Mesenteric fat pad (tissue), 1 donor: Measurements from ENCODE around the gene B4GALNT3. TPM values are rescaled to one million over a fixed set of nuclear protein-coding genes. Genes with fewer than 3 reads are reported as not detected.
A peak's percentile ranks its signal among the peaks of the same experiment; 100 is the strongest.

Experiments used
- DNase-seq: peaks from one replicate; pipeline ENCODE4 v3.0.0-alpha.2; 2020; ENCODE audit warnings: low spot score
- total RNA-seq: library from RNA; stranded (reverse); fragmentation: NEBNext Ultra II Directional; extraction: Animal tissue kit (Norgen Biotek cat#: 25700); gene quantifications from one replicate; pipeline ENCODE4 v1.2.1, GENCODE V29; 2021
- donor health status: DM: yes; HTN: yes; CAD: no.

The B4GALNT3 gene
- total RNA-seq, 1 donor from 2014 or later: 0.61 TPM

DNA sequence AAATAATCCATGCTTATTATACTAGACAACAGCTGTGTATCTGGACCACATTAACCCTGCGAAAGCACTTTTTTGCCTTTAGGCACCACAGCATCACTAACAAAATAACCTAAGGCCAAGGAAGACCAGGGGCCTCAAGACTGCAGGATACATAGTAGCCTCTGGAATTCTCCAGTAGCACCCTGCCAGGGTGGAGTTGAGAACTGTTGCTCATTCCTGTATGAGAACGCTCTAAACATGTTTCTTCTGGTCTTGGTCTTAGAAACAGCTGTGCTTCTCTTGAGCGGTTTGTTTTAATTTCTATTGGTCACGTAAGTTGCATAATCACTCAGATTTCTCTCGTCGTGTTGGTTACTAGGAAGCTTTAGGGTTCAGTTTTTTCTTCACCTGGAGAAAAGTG lies 7.9 kb downstream of the B4GALNT3 start:
- no peak for DNase-seq

DNA sequence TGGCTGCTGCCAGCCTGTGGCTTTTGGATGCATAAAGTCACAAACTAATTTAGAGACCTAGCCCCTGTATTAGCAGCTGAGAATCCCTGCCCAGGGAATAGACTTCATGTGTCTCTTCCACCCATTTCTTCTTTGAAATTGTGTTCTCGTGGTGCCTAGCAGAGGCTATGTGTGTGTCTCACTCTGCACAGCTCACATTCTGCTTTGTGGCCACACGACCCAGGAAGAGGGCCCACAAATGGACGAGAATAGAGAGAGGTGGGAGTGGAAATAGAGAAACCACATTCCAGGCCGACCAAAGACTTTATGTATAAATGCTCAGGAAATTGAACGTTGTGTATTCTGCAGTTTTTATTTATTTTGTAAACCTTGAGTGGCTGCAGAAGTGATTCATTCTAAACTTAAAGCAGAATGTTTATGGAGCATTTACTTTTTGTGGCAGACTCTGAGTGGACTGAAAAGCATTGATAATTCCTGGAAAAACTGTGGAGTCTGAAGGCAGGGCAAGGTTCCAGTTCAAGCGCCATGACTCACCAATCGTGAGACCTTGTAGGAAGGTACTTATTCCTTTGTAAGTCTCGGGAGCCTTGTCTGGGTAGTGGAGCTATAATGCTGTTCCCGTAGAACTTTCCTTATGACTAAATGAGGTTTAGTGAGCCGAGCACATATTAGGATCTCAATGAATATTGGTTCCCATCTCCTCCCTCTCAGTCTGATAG lies 9.1 kb downstream of the B4GALNT3 start:
- no peak for DNase-seq

GRCh38 chr12:470133-470532 lies 10.4 kb downstream of the B4GALNT3 start:
- no peak for DNase-seq

DNA sequence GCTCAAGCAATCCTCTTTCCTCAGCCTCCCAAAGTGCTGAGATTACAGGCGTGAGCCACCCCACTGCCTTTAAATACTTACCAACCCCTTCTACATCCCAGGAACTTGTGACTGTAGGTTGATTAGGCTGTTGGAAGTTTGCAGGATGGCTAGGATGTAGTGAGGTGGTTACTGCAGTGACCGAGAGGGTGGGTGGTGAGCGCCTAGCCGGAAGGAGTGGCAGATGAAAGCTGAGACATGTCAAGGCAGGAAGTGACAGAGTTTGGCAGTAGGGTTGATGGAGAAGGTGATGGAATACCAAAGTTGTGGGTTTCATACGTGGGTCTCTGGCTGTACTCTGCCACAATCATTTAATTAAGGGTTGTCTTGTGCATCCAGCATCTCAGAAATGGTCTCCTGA lies 13.5 kb downstream of the B4GALNT3 start:
- DNase-seq: no peak

GRCh38 chr12:473863-474577 lies 14.3 kb downstream of the B4GALNT3 start:
- no peak for DNase-seq

DNA sequence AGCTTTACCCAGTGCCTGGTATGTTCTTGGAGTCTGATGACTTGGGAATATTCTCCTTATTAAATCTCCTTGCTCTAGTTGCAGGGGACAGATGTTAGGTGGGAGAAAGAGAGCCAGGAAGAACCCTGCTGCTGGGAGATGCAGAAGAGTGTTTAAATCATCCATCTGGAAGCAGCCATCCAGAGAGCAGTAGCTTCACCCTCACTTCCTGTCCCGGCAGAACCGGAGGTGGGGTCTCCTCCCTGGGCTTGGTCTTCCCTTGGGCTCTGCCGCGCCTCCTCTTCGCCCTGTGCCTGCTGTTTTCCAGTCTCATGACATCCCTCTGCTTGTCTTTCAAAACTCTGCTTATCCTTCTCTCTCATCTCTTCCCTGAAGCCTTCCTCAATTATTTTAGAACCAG lies 15.5 kb downstream of the B4GALNT3 start:
- no peak for DNase-seq

- no peak for DNase-seq
These were observed 19.4 kb downstream of the B4GALNT3 start for GRCh38 chr12:479161-479560.

DNA sequence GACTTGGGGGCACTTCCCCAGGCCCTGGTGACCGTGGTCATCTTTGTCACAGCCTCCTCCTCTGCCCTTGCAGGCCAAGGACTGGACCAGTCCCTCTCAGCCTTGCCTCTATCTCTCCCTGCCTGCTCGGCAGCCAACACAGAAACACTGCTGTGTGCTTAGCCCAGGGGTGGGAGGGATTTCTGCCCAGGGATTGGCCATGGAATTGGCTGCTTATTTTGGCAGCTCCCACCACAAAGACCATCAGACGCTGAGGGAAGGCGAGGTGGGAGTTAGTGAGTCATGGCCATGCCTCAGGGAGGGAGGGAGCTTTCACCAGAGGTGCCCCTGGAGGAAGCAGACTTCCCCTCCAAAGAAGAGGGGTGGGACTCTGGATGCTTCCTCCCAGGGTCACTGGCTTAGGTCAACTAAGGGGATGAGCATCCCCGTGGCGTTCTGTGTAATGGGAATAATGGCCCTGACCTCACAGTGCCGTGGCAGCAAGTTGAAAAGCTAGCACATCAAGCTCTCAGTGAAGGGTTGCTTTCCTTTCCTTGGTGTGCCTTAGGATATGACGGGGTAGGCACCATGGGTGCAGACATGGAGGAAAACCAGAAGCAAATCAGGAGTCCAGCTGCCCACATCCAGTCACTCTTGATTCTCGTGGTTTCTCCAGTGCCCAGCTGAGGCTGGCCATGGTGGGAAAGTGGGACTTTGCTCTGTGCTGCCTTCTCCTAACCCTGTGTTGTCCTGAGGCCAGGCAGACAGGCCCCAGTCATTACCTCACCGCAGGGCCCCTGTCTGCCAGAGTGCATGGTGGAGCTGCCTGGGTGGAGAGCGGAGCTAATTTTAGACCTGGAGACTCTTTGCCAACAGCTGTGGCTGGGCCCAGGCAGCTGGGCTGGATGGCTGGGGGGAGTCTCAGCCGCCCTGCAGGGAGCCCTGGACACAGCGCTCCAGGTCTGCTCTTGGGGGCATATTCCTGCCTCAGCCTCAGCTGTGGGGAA lies 21.4 kb downstream of the B4GALNT3 start:
- DNase-seq: peak; percentile 67

DNA sequence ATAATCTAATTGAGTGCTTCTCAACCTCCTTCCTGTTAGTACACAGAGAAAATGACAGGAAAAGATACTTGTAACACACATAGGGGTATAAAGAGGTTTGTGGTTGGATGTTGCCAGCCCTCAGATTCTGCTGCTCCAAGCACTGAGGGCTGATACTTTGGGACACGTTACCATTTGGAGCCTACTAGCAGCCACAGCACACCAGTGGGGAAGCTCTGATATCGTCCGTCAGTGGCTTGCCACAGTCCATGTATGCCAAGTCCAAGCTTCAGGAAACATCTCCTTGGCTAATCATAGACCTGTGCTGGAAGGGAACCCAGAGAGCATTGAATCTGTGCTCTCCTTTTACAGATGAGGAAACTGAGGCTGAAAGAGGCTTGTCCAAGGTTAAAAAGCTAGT lies 22.3 kb downstream of the B4GALNT3 start:
- no peak for DNase-seq

DNA sequence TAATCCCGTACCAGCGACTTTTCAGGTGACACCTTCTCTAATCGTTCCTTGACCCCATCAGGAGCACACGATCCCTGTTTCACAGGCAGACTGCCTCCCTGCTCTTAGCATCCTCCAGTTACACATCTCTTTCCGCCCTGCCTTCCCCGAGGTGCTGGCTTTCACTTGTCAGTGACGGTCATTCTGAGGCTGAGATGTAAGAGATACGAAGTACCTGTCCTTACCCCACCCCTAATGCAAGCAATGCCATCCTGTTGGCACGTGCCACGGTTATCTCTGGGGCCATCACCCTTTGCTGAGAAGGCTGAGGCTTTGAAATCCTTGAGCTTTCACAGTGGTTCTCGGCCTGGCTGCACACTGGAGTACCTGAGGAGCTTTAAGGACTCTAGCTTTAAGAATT lies 24.4 kb downstream of the B4GALNT3 start:
- DNase-seq: peak; percentile 65

DNA sequence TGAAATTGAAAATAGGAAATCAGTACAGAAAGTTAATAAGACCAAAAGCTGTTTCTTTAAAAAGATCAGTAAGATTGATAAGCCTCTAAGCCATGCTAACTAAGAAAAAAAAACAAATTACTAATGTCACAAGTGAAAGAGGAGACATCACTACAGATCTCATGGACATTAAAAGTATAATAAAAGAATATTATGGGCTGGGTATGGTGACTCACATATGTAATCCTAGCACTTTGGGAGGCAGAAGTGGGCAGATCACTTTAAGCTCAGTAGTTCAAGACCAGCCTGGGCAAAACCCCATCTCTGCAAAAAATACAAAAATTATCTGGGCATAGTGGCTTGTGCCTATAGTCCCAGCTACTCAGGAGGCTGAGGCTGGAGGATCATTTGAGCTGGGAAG lies 30.5 kb downstream of the B4GALNT3 start:
- no peak for DNase-seq

- DNase-seq: peak; percentile 51
These were observed 35.7 kb downstream of the B4GALNT3 start for GRCh38 chr12:495466-495865.

DNA sequence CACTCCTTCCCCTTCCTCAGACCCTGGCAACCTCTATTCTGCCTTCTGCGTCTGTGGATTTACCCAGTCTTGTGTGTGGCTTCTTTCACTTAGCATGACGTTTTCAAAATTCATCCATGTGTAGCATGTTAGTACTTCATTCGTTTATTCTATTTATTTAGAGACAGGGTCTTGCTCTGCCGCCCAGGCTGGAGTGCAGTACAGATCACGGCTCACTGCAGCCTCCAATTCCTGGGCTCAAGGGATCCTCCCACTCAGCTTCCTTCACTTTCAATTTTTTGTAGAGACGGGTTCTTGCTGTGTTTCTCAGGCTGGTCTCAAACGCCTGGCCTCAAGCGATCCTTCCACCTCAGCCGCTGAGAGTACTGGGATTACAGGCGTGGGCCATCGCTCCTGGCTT lies 37.0 kb downstream of the B4GALNT3 start:
- no peak for DNase-seq

DNA sequence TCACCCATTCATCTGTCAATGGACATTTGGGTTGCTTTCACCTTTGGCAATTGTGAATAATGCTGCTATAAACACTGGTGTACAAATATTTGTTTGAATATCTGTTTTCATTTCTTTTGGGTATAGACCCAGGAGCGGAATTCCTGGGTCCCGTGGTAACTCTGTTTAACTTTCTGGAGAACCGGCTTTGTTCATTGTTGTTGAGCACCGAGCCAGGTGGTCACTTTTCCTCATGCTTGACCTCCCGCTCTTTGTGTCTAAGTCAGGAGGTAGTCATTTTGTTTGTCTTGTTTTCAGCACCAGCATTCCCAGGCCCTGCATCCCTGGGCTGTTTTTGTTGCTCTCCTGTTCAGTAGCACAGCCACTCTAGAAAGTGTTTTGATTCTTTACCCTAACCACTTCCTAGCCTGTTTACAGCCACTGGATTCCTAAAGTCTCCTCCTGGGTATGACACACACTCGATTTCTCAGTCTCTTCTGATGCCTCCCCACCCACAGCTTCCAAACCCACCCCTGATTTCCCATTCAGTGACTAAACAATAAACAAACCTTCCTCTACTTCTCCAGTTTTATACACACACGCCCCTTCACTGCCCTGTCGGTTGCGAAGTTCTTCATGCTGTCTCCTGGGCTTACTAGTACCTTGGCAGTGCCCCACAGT lies 37.9 kb downstream of the B4GALNT3 start:
- DNase-seq: peak; percentile 60

- no peak for DNase-seq
These were observed 40.2 kb downstream of the B4GALNT3 start for GRCh38 chr12:499837-500458.

GRCh38 chr12:501722-502447 lies 42.1 kb downstream of the B4GALNT3 start:
- peak; percentile 77 for DNase-seq

GRCh38 chr12:503111-503761 lies 43.5 kb downstream of the B4GALNT3 start:
- DNase-seq: peak; percentile 53

DNA sequence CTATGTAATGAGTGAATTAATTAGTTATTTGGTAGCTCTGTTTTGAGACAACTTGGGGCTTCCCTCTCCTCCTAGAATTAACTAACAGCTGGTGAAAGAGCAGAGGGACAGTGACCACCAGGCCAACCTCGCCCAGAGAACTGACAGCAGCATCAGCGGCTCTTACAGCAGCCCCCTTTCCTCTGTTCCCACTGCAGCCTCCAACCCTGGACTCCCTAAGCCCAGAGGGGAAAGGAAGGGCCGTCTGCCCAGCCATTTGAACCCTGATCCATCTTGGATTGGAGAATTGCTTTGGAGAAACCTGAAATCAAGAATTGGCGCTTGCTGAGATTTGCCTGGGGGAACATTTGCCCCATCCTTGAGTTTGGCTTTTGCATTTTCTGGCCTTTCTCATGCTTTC lies 45.5 kb downstream of the B4GALNT3 start:
- DNase-seq: peak; percentile 77

DNA sequence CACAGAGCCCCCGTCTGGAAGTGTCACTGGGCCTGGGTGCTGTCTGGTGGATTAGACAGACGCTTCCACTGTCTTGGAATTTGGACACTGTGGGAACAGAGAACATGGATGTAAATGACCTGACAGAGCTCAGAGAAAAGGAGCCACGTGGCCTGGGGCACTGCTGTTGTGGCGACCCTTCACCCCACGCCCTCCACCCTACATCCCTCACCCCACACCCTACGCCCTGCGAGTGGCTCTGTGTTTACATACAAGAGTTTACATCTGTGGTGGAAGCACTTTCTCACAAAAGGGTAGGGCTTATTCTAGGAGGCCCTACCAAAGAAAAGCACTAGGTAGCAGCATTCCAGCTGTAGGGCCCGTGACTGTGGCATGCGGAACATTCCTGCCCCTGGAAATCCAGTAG lies 47.7 kb downstream of the B4GALNT3 start:
- DNase-seq: peak; percentile 59
